GM12865 (cell line): ENCODE results near the gene TNRC6B.

ENCODE experiments used
- DNase-seq: peaks from one replicate; pipeline ENCODE4 v3.0.0; 2010; ENCODE audit warnings: low read depth
- H3K4me3 ChIP-seq: 2 replicates; pipeline ENCODE4 v1.5.1; 2011; ENCODE audit warnings: mild to moderate bottlenecking, low read depth, low read length, control low read depth
- TF ChIP-seq, protein P1 (sequence below): IDR thresholded peaks from 2 replicates; pipeline ENCODE4 v1.5.1; 2011; ENCODE audit warnings: low read length, control low read depth, low read depth, inconsistent platforms; ENCODE audit not compliant: insufficient read depth; ENCODE audit errors: missing control alignments

TNRC6B gene

DNA sequence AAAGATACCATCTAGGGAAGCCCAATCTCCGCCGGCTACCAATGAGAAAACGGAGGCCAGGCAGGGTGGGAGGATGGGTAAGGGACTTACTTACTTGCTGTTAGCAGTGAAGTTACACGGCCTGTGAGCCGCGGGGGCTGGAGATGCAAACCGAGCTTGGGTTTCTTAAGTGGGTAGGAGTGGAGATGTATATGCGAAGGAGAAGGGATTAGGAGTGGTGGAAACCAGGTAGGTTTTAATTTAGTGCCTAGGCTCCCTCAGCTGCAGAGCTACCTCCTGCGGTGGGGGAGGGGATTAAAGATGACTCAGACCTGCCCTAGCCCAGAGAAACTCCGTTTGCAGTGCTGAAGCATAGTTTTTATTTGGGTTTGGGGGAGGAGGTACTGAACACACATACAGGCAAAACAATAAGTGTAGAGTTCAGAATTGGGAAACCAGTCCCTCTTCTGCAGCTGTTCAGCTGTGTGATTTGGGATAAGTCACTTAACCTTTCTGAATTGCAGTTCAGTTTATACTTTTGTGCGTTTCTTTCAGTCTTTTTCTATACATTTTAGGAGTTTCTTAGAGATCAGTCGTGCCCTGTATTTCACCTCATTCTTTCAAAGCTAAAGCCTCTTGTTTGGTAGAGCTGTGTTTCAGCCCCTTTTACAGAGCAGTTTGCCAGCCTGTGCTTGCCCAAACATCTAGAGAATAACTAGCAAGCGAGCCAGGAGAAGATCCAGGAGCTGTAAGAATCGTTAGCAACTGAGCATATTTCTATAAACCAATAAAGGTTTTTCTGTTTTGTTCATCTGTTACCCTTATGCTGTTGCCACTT is 596 bp upstream of the TNRC6B start:
- peak; percentile 83 for DNase-seq
- TF ChIP-seq, protein P1, sequence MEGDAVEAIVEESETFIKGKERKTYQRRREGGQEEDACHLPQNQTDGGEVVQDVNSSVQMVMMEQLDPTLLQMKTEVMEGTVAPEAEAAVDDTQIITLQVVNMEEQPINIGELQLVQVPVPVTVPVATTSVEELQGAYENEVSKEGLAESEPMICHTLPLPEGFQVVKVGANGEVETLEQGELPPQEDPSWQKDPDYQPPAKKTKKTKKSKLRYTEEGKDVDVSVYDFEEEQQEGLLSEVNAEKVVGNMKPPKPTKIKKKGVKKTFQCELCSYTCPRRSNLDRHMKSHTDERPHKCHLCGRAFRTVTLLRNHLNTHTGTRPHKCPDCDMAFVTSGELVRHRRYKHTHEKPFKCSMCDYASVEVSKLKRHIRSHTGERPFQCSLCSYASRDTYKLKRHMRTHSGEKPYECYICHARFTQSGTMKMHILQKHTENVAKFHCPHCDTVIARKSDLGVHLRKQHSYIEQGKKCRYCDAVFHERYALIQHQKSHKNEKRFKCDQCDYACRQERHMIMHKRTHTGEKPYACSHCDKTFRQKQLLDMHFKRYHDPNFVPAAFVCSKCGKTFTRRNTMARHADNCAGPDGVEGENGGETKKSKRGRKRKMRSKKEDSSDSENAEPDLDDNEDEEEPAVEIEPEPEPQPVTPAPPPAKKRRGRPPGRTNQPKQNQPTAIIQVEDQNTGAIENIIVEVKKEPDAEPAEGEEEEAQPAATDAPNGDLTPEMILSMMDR, result no peak
- H3K4me3 ChIP-seq, result peak overlapping the region; percentile 63

DNA sequence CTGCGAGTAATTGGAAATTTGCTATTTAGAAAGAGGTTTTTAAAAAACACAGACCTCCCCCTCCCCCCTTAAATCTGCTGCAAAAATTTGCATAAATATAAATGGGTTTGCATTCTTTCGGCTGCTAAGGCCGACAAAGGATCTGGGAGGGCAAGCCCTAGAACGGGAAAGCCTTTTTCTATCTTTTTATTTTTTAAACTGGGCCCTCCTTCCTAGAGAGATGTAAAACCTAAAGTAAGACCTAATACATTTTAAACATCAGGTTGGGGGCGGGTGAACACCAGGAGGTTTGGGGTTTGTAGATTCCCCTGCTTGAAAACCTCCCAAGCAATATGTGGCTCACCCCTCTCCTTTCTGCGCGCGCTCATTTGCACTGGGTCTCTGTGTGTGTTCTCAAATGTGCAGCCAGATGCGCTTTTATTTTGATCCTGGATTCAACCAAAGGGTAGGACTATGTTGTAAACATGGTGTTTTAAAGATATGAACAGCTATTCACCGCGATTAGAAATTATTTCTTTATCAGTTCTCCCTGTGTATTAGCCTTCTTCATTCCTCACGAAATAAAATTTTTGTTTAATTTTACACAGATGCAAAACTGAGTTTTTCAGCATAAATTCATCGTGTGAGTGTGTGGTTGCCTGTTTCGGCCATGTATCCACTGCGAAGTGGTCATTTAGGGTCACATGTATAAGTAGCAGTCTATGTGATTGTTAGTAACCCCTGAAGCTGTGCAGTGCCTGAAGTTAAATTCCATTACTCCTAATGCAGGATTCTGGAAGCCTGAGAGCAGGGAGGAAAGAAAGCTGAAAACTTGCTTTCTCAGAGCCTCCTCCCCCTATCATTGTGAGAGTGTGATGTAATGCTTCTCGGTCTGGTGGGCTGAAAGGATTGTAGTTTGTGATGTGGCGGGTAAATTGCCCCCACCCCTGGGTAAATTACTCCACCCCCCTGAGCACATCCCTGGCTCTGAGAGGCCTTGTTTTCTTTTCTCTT is 988 bp downstream of the TNRC6B start:
- TF ChIP-seq, protein P1, result no peak
- peak; percentile 58 for DNase-seq
- peak overlapping the region; percentile 95 for H3K4me3 ChIP-seq

DNA sequence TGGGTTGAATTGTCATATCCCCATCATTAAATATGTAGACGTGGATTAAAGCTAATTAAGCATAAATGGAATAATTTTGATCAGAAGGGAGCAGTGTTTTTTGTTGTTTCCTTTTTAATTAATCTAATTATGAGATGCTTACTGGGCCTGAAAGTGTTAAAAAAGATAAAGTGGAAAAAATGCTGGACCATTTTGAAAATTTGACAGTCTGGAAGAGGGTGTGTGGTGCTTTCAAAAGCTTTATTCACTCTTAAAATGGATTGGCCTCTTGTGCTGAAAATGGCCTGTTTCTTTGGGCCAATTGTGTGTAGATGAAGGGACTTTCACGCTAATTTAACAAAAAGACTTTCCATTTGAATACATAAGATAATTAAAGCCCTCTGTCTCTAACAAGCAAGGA is 1.8 kb downstream of the TNRC6B start:
- peak overlapping the region; percentile 95 for H3K4me3 ChIP-seq
- DNase-seq, result no peak
- TF ChIP-seq, protein P1, result no peak

DNA sequence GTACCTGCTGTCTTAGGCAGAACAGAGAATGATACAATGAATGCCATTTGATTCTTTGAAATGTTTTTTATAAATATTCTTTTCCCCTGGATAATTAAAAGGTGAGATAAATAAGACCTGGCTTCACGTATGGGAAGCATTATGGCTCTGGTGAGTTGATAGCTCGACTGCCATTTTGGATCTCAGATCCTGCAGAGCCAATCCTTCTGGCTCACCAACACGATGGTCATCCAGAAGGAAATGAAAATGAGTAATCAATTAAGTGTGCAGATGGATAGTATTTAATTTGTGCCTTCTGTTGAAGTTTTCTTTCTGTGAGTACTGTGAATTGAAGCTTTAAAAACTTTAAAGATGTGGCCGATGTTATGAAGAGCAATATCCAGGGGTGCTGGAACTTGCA is 2.7 kb downstream of the TNRC6B start:
- peak overlapping the region; percentile 95 for H3K4me3 ChIP-seq
- no peak for DNase-seq
- TF ChIP-seq, protein P1, result no peak

DNA sequence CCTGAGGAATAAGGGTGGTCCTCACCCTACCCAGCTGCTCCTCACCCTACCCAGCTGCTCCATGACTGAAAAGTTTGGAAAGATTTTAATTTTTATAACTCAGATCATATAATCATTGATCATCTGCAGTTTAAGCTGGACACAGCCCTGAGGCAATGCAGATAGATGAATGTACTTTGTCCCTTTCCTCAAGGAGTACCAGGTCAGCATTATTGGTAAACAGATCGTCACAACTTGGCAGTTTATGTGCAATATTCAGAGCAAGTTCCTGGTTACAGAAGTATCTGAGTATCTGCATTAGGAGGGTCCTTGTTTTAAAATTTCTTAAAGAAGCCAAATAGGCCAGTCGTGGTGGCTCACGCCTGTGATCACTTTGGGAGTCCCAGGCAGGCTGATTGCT is 3.6 kb downstream of the TNRC6B start:
- no peak overlapping the region for H3K4me3 ChIP-seq
- no peak for DNase-seq
- TF ChIP-seq, protein P1, result no peak

DNA sequence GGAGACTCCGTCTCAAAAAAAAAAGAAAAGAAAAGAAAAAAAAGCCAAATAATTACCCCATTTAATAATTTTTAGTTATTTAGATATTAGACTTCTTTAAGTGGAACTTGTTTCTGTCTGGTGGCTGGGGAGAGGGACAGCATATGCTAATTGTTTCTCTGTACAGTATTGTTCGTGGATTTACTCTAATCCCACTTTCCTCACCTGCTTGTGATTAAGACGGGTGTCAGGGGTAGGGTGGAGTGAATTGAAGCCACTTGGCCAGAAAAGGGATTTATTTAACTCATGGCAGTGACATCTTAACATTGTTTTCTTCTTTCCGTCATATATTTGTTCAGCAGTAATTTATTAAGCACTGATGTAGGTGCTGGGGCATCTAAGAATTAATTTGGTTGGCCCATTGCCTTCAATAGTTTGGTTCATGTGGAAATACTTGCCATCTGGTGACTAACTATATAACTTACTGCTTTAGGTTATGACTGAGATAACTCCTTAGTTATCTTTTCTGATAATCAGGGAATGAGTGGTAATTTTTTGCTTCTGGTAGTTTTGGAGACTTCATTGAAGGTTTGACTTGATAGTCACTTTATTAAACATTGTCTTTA is 4.6 kb downstream of the TNRC6B start:
- TF ChIP-seq, protein P1, result no peak
- no peak for DNase-seq
- no peak overlapping the region for H3K4me3 ChIP-seq
